ENCODE results near the gene TBPL1.

DNA sequence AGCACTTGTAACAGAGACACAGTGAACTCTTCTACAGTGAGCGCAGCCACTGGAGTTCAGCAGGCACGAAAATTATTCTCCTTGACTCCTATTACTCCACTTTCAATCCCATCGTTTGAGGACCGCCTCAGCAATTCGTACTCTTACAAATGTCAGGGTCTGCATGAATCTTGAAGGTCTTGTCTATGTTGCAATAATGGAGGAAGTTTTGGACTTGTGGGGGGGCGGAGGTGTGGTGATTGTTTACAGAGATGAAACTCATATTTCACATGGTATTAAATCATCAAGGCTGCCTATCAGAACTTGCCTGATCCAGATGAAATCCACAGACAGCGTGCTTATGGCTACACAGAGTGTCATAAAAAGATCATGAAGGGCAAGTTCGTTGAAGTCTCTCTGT, 57.4 kb downstream of the TBPL1 start:
- TF ChIP-seq, protein P1, sequence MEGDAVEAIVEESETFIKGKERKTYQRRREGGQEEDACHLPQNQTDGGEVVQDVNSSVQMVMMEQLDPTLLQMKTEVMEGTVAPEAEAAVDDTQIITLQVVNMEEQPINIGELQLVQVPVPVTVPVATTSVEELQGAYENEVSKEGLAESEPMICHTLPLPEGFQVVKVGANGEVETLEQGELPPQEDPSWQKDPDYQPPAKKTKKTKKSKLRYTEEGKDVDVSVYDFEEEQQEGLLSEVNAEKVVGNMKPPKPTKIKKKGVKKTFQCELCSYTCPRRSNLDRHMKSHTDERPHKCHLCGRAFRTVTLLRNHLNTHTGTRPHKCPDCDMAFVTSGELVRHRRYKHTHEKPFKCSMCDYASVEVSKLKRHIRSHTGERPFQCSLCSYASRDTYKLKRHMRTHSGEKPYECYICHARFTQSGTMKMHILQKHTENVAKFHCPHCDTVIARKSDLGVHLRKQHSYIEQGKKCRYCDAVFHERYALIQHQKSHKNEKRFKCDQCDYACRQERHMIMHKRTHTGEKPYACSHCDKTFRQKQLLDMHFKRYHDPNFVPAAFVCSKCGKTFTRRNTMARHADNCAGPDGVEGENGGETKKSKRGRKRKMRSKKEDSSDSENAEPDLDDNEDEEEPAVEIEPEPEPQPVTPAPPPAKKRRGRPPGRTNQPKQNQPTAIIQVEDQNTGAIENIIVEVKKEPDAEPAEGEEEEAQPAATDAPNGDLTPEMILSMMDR (IDR thresholded peaks at IDR 0.05; ENCODE audit: low read length): no peak
- TF ChIP-seq EZH2phosphoT487 (IDR thresholded peaks at IDR 0.05; ENCODE audit: low read length) (no peak), EZH2 (optimal IDR thresholded peaks at IDR 0.05; ENCODE audit: low read depth, low read length) (no peak)
